Mucosa of gallbladder (tissue), 1 donor: ENCODE data around the gene OR5C1. TPM values are rescaled to one million over a fixed set of nuclear protein-coding genes. Genes with fewer than 3 reads are reported as not detected.
"Not testable (repeated sequence)": the region's sequence is repeated elsewhere in the genome, so short reads cannot be mapped to it uniquely, and the experiment has no call there.

Experiments used
- DNase-seq: peaks from one replicate; pipeline ENCODE4 v3.0.0-alpha.2; 2020; ENCODE audit warnings: low spot score
- total RNA-seq: library from RNA; stranded (reverse); gene quantifications from one replicate; pipeline ENCODE4 v1.2.1, GENCODE V29; 2021
- donor health status: DM: no; HTN: no; CAD: no.

Gene OR5C1
- total RNA-seq, 1 donor from 2014 or later = not detected

DNA sequence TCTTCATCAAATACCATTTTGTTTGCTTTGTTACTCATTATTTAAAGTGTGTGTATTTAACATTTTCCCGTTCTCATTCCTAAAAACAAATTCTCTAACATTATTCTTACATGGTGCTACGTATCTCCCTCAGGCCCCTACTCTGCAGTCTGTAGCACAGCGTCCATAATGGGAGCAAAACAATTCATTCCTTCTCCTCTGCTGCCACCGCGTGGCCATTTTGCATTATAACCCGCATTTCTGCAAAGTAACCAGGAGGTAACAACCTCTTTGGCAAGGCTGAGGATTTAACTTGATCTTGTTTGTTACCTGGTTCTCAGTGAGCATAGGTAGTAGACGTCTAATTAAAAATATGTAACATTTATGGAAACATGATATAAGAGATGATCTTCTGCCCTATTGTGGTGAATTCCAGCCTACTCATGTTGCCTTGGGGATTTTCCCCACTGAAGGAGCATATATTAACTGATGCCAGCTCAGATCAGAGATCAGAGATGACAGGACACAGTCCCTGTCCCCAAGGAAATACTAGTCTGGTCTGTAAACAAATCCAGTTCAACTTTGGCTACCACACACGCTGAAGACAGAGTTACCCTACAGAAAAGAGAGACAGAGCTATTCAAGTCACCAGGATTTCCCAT, 21.7 kb downstream of the OR5C1 start:
- DNase-seq = peak; percentile 79

- no peak for DNase-seq
Measured at GRCh38 chr9:122812736-122813135, 24.0 kb downstream of the OR5C1 start.

- DNase-seq = no peak
Measured at GRCh38 chr9:122814545-122814944, 25.8 kb downstream of the OR5C1 start.

- DNase-seq = no peak
Measured at GRCh38 chr9:122815544-122815943, 26.8 kb downstream of the OR5C1 start.

DNA sequence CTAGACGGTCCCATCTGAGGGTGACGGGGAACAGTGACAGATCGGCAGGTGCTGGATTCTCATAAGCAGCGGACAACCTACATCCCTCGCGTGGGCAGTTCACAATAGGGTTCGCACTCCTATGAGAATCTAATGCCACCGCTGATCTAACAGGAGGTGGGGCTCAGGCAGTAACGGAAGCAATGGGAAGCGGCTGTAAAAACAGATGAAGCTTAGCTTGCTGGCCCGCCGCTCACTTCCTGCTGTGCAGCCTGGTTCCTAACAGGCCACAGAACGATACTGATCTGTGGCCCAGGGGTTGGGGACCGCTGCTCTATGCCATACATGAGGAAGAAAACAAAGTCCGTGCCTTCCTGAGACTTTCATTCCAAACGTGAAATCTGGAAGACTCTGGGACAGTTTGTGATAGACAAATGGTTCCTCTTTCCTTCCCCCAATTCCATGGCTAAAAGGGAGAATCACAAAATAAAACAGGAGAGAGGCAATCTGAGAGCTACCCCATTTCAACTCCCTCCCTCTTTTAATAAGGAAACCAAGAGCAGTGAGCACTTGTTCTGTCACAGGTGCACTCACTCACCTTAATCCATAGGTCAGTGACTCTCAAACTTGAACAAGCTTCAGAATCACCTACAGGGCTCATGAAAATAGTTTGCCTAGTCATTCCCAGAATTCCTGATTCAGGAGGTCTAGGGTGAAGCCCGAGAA, 27.6 kb downstream of the OR5C1 start:
- no peak for DNase-seq

GRCh38 chr9:122819326-122819725, 30.6 kb downstream of the OR5C1 start:
- DNase-seq = no peak

GRCh38 chr9:122819791-122820489, 31.2 kb downstream of the OR5C1 start:
- no peak for DNase-seq

- no peak for DNase-seq
Measured at GRCh38 chr9:122820490-122820845, 31.7 kb downstream of the OR5C1 start.

GRCh38 chr9:122821278-122821943, 32.7 kb downstream of the OR5C1 start:
- peak; percentile 26 for DNase-seq

GRCh38 chr9:122822056-122822455, 33.3 kb downstream of the OR5C1 start:
- DNase-seq = no peak

- DNase-seq = no peak
Measured at GRCh38 chr9:122822938-122823337, 34.2 kb downstream of the OR5C1 start.

GRCh38 chr9:122827761-122828093, 39.0 kb downstream of the OR5C1 start:
- DNase-seq = no peak

- not testable (repeated sequence) for DNase-seq
Measured at GRCh38 chr9:122828965-122829284, 40.2 kb downstream of the OR5C1 start.

- no peak for DNase-seq
Measured at GRCh38 chr9:122832194-122832593, 43.5 kb downstream of the OR5C1 start.

- DNase-seq = no peak
Measured at GRCh38 chr9:122835313-122835731, 46.6 kb downstream of the OR5C1 start.

DNA sequence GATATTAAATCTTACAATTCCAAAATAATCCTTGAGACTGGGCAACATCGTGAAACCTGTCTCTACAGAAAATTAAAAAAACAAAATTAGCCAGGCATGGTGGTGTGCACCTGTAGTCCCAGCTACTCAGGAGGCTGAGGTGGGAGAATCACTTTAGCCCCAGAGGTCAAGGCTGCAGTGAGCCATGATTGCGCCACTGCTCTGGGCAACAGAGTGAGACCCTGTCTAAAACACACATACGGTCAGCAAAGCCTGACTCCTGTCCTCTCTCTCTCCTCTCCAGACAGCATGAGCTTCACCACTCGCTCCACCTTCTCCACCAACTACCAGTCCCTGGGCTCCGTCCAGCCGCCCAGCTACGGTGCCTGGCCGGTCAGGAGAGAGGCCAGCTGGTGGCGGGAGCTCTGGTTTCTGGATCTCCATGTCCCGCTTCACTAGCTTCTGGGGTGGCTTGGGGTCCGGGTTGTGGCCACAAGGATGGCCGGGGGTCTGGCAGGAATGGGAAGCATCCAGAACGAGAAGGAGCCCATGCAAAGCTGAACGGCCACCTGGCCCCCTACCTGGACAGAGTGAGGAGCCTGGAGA, 48.6 kb downstream of the OR5C1 start:
- DNase-seq = no peak

- not testable (repeated sequence) for DNase-seq
Measured at GRCh38 chr9:122838441-122838840, 49.7 kb downstream of the OR5C1 start.

Other genes with a start within 250 kb of the OR5C1 start
- not detected for gene OR1N2, start 235.8 kb upstream of the OR5C1 start, total RNA-seq
- gene OR1L8, start 205.5 kb upstream of the OR5C1 start, total RNA-seq = not detected
- not detected for gene OR1Q1, start 174.2 kb upstream of the OR5C1 start, total RNA-seq
- gene OR1B1, start 131.3 kb upstream of the OR5C1 start, total RNA-seq = not detected
- not detected for gene OR1L1, start 127.2 kb upstream of the OR5C1 start, total RNA-seq
- gene OR1L3, start 113.8 kb upstream of the OR5C1 start, total RNA-seq = not detected
- gene OR1L4, start 64.9 kb upstream of the OR5C1 start, total RNA-seq = not detected
- not detected for gene OR1L6, start 46.6 kb upstream of the OR5C1 start, total RNA-seq
- gene OR1K1, start 11.2 kb downstream of the OR5C1 start, total RNA-seq = not detected
- 22.9 TPM for gene PDCL, start 39.7 kb downstream of the OR5C1 start, total RNA-seq
- 39.9 TPM for gene RC3H2, start 116.4 kb downstream of the OR5C1 start, total RNA-seq
- 7.2 TPM for gene ZBTB6, start 124.4 kb downstream of the OR5C1 start, total RNA-seq
- gene ZBTB26, start 142.6 kb downstream of the OR5C1 start, total RNA-seq = 8.4 TPM
- gene RABGAP1, start 152.1 kb downstream of the OR5C1 start, total RNA-seq = 55.6 TPM
- 1.9 TPM for gene GPR21, start 244.7 kb downstream of the OR5C1 start, total RNA-seq